ENCODE measurements around the gene SLC22A23.
"Not testable (repeated sequence)": the region's sequence is repeated elsewhere in the genome, so short reads cannot be mapped to it uniquely, and the experiment has no call there.

Gene SLC22A23

GRCh38 chr6:3266170-3266569 is 190.7 kb downstream of the SLC22A23 start:
- no peak for DNase-seq (ENCODE audit: low read depth)

- no peak for DNase-seq (ENCODE audit: low read depth)
Observed at GRCh38 chr6:3265671-3266070, 191.2 kb downstream of the SLC22A23 start.

- DNase-seq (ENCODE audit: low read depth) = no peak
Observed at GRCh38 chr6:3264356-3264755, 192.5 kb downstream of the SLC22A23 start.

- no peak for DNase-seq (ENCODE audit: low read depth)
Observed at GRCh38 chr6:3263096-3263495, 193.8 kb downstream of the SLC22A23 start.

GRCh38 chr6:3261921-3262320 is 194.9 kb downstream of the SLC22A23 start:
- no peak for DNase-seq (ENCODE audit: low read depth)

- DNase-seq (ENCODE audit: low read depth) = no peak
Observed at GRCh38 chr6:3261518-3261820, 195.4 kb downstream of the SLC22A23 start.

GRCh38 chr6:3260772-3261517 is 195.9 kb downstream of the SLC22A23 start:
- no peak for DNase-seq (ENCODE audit: low read depth)

- DNase-seq (ENCODE audit: low read depth) = no peak
Observed at GRCh38 chr6:3260296-3260695, 196.6 kb downstream of the SLC22A23 start.

- peak; percentile 12 for DNase-seq (ENCODE audit: low read depth)
Observed at GRCh38 chr6:3259491-3259958, 197.3 kb downstream of the SLC22A23 start.

- DNase-seq (ENCODE audit: low read depth) = peak; percentile 72
Observed at GRCh38 chr6:3258720-3259490, 197.9 kb downstream of the SLC22A23 start, which contains the start of gene PSMG4. Gene PSMG4, plus strand, starts transcription at chr6:3258947. Its CDS starts 76 bp downstream, at chr6:3259023.

- no peak for DNase-seq (ENCODE audit: low read depth)
Observed at GRCh38 chr6:3258201-3258600, 198.6 kb downstream of the SLC22A23 start.

GRCh38 chr6:3253597-3253961 is 203.3 kb downstream of the SLC22A23 start:
- no peak for DNase-seq (ENCODE audit: low read depth)

GRCh38 chr6:3252861-3253596 is 203.8 kb downstream of the SLC22A23 start:
- DNase-seq (ENCODE audit: low read depth) = no peak

GRCh38 chr6:3252369-3252768 is 204.5 kb downstream of the SLC22A23 start:
- DNase-seq (ENCODE audit: low read depth) = no peak

GRCh38 chr6:3251462-3252314 is 205.2 kb downstream of the SLC22A23 start:
- DNase-seq (ENCODE audit: low read depth) = peak; percentile 59

GRCh38 chr6:3250231-3250675 is 206.6 kb downstream of the SLC22A23 start:
- no peak for DNase-seq (ENCODE audit: low read depth)

GRCh38 chr6:3249821-3250220 is 207.0 kb downstream of the SLC22A23 start:
- no peak for DNase-seq (ENCODE audit: low read depth)

- no peak for DNase-seq (ENCODE audit: low read depth)
Observed at GRCh38 chr6:3247255-3248146, 209.3 kb downstream of the SLC22A23 start.

- no peak for DNase-seq (ENCODE audit: low read depth)
Observed at GRCh38 chr6:3245216-3245615, 211.6 kb downstream of the SLC22A23 start.

GRCh38 chr6:3244832-3245161 is 212.1 kb downstream of the SLC22A23 start:
- not testable (repeated sequence) for DNase-seq (ENCODE audit: low read depth)
